ENCODE data around the gene DUSP8.
"Not testable (repeated sequence)": the region's sequence is repeated elsewhere in the genome, so short reads cannot be mapped to it uniquely, and the experiment has no call there.

- TF ChIP-seq CTCF (IDR thresholded peaks at IDR 0.05; ENCODE audit: insufficient read depth, low read length); GABPA (IDR thresholded peaks at IDR 0.05; ENCODE audit: low read depth); POLR2AphosphoS5 (IDR thresholded peaks at IDR 0.05; ENCODE audit: low read depth): not testable (repeated sequence)
Observed at GRCh38 chr11:1512531-1513258, 59.4 kb downstream of the DUSP8 start.
